DND-41 (cell line): Measurements from ENCODE around the gene MAST4.

Experiments
- CTCF ChIP-seq: IDR thresholded peaks from 2 replicates; pipeline ENCODE4 v1.5.1; 2012; ENCODE audit warnings: borderline replicate concordance, low read length, moderate library complexity, mild to moderate bottlenecking; ENCODE audit not compliant: poor library complexity, severe bottlenecking; ENCODE audit errors: extremely low read depth
- EZH2 ChIP-seq: IDR thresholded peaks from 3 replicates; pipeline ENCODE4 v1.6.1; 2012; ENCODE audit warnings: borderline replicate concordance, low read depth, mild to moderate bottlenecking, moderate library complexity, low read length, inconsistent platforms; ENCODE audit not compliant: severe bottlenecking

- TF ChIP-seq CTCF (no peak), EZH2 (no peak)
These were observed 375.8 kb downstream of the MAST4 start for GRCh38 chr5:66972004-66972403.
